ENCODE measurements around the gene DDX51.

- no peak for TF ChIP-seq EZH2 (IDR thresholded peaks at IDR 0.05; ENCODE audit: low read length, unreplicated experiment)
- no peak for TF ChIP-seq CTCF (conservative IDR thresholded peaks at IDR 0.05; ENCODE audit: low read depth, low read length)
- no peak for TF ChIP-seq EZH2phosphoT487 (IDR thresholded peaks at IDR 0.05; ENCODE audit: borderline replicate concordance, low read length)
Observed at GRCh38 chr12:132137483-132138125, 6.5 kb downstream of the DDX51 start.

Measured in PC-3 (cell line).